Measurements from ENCODE around the gene ARRDC2.

DNA sequence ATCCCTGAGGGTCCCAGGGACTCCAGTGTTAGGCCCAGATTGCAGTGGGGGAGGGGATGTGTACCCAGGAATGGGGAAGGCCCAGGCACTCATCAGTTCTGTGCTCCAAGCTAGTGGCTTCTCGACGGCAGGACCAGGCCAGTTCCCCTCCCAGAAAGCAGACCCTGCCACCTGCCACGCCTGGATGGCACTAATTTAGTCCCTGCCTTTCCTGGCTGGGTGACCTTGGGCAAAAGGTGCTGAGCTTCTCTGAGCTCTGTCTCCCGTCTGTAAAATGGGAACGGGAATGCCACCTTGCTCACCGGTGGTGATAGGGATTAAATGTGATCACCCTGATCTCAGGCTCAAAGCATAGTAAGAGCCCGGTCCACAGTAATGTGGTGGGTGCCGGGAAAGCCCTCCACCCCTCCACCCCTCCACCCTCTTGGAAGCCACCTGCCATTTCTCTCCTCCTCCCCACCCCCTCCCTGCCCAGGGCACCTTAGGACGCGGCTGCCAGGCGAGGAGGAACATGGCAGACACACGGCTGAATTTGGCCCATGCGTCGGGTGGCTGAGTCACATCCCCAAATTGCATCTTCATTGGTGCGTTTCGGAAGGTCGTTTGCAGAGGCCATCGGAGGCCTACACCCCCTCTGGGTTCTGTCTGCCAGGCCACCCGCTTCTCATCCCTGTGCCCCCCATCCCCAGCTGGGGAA lies 38.7 kb upstream of the ARRDC2 start:
- no peak for TF ChIP-seq EZH2 (IDR thresholded peaks at IDR 0.05; ENCODE audit: low read depth)
- TF ChIP-seq, protein P1, sequence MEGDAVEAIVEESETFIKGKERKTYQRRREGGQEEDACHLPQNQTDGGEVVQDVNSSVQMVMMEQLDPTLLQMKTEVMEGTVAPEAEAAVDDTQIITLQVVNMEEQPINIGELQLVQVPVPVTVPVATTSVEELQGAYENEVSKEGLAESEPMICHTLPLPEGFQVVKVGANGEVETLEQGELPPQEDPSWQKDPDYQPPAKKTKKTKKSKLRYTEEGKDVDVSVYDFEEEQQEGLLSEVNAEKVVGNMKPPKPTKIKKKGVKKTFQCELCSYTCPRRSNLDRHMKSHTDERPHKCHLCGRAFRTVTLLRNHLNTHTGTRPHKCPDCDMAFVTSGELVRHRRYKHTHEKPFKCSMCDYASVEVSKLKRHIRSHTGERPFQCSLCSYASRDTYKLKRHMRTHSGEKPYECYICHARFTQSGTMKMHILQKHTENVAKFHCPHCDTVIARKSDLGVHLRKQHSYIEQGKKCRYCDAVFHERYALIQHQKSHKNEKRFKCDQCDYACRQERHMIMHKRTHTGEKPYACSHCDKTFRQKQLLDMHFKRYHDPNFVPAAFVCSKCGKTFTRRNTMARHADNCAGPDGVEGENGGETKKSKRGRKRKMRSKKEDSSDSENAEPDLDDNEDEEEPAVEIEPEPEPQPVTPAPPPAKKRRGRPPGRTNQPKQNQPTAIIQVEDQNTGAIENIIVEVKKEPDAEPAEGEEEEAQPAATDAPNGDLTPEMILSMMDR (conservative IDR thresholded peaks at IDR 0.05), result no peak

Measured in PC-9 (cell line).